Limb (tissue), 2 donors: ENCODE data around the gene HSPA1A.
"Not testable (repeated sequence)": the region's sequence is repeated elsewhere in the genome, so short reads cannot be mapped to it uniquely, and the experiment has no call there.

Experiments used
- DNase-seq, 2 donors: peaks; one replicate each; pipeline ENCODE4 v3.0.0-alpha.2; 2016; ENCODE audit errors: extremely low spot score in 2 of 2

HSPA1A gene

DNA sequence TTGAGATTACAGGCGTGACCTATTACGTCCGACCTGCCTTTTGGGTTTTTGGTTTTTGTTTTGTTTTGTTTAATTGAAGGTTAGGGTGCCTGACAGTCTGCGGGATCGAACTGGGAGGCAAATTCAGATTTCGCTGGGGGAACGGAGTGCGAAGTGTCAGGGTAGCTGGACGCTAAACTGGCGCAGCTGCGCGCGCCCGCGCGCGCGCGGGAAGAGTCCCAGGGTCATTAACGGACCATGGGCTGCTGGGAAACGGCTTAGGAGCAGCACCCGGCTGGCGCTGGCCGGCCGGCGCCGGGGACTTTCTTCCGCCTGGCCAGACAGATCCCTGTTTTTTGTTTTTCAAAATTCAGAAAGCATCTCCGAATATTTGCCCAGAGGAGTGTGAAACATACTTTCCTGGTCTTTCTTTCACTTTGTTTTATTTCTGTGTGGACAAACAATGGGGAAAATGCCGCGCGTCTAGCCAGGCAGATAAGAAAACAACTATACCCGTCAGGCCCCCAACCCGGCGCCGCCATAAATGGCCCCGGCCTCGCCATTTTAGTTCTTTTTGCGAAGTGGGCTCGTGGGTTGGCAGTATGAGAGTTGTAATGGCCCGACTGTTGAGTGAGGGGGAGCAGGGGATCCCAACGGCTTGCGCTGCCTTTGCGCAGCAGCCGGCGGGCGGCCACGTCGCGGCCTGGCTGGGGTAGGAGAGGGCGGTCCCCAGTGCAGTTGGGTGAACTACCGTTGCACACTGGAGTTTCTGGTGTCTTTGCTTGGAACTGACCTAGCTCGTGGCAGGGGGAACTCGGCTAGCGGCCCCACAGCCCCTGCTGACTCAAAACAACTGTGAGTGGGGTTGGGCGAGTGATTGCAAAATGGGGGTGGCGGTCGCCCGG, 19.3 kb downstream of the HSPA1A start:
- DNase-seq: peak; percentile 90 to 92

DNA sequence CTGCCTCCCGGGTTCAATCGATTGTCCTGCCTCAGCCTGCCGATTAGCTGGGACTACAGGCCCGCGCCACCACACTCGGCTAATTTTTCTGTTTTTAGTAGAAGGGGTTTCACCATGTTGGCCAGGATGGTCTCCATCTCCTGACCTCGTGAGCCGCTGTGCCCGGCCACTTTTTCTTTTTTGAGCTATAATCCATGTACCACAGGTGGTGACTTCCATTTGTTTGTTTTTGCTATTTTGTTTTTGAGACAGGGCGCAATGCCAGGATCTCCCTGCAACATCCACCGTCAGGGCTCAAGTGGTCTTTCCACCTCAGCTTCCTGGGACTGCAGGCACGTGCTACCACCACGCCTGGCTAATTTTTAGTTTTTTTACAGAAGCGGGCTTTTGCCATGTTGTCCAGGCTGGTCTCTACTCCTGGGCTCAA, 20.7 kb downstream of the HSPA1A start:
- DNase-seq: no peak

DNA sequence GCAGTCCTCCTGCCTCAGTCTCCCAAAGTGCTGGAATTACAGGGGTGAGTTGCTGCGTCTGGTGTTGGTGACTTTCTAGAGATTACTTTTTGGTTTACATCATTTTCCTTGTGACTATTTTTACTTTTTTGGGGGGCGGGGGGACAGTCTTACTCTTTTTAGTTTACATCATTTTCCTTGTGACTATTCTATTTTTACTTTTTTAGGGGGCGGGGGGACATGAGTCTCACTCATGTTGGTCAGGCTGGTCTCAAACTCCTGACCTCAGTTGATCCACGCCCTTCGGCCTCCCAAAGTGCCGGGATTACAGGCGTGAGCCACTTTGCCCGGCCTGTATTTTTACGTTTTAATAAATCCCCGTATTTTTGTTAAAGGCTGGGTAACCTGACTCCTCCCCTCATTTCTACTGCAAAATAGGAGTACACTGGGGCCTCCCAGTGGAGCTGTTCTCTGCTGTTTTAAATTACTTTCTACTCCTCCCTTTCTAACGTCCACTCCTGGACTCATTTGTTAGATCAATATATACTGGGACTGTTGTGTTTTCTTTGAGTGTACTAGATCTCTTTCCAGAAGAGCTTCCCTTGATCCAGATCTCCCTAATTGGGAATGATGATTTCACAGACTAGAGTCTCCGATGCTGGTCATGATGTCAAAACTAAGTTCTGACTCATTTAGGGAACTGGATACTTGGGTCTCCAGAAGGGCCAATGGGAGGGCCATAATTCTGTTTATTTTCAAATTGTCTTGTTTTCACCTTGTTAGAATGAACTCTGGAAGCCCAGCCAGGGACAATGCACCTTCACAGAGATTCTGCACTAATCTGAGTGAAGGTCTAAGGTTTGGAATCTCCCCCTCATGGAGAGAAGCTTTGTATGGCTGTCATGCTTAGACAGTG, 21.4 kb downstream of the HSPA1A start:
- DNase-seq: no peak

DNA sequence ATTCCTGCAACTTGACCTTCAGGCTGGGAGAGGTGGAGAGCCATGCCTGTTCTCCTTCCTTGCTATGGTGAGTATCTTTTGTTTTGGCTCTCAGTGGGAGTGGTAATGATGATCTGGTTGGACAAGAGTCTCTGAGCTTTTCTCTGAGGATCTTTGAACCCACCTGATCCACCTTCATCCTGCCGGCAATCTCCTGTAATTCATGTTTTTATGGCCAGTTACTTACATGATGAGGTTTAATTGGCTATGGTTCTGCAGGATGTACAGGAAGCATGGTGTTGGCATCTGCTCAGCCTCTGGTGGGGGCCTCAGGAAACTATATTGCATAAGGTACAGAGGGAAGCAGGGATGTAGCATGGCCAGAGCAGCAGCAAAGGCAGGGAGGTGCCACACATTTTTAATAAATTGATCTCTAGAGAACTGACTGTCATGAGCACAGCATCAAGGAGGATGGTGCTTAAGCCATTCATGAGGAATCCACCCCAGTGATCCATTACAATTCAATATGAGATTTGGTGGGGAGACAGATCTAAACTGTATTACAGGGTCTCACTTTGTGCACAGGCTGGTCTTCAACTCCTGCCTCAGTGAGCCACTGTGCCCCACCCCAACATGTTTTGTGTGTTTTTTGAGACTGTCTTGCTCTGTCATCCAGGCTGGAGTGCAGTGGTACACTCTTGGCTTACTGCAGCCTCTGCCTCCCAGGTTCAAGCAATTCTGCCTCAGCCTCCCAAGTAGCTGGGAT, 22.2 kb downstream of the HSPA1A start:
- no peak for DNase-seq

DNA sequence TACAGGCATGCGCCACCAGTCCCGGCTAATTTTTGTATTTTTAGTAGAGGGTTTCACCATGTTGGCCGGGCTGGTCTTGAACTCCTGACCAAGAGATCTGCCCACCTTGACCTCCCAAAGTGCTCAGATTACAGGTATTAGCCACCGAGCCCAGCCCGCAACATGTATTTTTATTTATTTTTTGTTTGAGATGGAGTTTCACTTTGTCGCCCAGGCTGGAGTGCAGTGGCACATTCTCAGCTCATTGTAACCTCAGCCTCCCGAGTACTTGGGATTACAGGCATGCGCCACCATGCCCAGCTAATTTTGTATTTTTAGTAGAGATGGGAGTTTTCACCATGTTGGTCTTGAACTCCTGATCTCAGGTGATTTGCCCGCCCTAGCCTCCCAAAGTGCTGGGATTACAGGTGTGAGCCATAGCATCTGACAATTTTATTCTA, 22.8 kb downstream of the HSPA1A start:
- not testable (repeated sequence) for DNase-seq

DNA sequence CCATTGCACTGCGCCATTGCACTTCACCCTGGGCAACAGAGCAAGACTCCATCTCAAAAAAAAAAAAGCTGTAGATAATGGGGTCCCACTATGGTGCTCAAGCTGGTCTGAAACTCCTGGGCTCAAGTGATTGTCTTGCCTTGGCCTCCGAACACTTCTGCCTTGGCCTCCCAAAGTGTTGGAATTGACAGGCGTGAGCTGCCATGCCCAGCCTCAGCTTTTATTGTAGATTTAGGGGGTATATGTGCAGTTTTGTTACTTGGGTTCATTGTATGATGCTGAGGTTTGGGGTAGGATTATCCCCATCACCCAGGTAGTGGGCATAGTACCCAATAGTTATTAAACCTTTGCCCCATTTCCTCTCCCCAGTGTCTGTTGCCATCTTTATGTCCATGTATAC, 23.6 kb downstream of the HSPA1A start:
- DNase-seq: no peak

DNA sequence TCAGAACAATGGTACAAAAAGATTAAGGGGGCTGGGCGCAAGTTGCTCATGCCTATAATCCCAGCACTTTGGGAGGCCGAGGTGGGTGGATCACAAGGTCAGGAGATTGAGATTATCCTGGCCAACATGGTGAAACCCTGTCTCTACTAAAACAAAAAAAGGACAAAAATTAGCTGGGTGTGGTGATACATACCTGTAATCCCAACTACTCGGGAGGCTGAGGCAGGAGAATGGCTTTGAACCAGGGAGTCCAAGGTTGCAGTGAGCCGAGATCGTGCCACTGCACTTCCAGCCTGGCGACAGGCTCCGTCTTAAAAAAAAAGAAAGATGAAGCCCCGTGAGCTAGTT, 24.4 kb downstream of the HSPA1A start:
- not testable (repeated sequence) for DNase-seq

DNA sequence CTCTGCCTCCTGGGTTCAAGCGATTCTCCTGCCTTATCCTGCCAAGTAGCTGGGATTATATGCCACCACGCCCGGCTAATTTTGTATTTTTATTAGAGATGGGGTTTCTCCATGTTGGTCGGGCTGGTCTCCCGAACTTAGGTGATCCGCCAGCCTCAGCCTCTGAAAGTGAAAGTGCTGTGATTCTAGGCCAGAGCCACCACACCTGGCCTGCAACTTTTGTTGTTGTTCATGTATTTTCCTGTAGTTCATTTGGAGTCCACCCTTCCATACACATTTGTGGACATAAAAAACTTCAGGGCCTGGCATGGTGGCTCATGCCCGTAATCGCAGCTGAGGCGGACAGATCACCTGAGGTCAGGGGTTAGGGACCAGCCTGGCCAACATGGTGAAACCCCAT, 26.7 kb downstream of the HSPA1A start:
- DNase-seq: no peak

DNA sequence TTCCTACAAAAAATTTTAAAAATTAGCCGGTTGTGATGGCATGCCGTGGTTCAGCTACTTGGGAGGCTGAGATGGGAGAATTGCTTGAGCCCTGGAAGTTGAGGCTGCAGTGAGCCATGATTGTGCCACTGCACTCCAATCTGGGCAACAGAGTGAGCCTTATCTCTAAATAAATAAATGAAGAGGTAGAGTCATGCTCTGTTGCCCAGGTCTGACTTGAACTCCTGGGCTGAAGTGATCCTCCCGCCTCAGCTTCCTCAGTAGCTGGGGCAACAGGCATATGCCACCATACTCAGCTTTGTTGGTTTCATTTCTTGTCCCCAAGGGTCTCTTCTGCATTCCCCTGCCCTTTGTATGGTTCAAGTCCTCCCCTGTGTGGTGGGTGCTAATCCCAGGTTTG, 29.2 kb downstream of the HSPA1A start:
- no peak for DNase-seq

DNA sequence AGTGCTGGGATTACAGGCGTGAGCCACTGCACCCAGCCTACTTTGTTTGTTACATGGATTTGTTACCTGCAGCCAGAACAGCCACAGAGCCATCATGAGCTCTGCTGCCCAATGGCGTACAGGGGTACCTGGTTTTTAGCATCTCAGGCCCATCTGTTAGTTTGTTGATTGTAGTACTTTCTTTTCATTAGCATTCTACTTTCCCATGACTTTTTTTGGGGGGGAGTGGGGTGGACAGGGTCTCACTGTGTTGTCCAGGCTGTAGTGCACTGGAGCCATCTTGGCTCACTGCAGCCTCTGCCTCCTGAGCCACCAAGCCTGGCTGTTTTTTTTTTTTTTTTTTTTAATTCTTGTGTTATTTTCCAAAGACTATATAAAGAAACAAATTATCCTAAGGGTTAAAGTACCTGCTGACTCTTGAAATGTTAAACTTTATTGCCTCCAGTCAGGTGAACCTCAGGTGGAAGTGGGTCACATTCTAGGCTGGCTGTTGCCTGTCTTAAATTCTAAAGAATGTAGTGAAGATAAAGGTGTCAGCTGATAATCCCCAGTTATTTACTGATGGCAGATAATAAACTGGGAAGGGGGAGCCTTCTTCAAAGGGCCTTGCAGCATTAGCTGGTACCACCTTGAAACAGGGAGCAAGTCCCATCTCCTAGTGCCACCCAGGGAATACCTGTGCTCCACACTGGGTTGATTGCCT, 32.1 kb downstream of the HSPA1A start:
- DNase-seq: no peak

DNA sequence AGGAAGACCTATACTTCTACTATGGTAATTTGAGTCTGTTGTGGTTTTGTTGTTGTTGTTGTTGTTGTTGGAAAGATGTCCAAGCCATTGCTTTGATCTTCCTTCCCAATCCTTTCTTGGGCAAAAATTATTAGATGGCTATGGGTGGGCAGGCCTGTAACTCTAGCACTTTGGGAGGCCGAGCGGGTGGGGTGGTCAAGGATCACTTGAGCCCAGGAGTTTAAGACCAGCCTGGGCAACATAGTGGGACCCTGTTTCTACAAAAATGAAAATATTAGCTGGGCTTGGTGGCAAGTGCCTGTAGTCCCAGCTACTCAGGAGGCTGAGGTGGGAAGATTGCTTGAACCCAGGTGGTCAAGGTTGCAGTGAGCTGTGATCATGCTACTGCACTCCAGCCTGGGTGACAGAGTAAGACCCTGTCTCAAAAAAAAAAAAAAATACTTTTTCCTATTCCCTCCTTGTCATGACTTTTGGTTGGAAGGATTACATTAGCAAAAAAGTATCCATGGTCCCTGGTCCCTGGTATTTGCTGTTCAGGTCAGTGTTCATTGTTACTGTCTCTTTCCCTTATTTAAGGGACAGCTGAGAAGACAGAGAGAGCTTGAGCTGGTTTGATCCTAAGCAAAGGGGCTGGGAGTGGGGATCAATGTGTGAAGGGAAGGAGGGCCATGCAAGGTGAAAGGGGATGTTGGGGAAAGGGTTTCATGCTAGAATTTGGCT, 35.6 kb downstream of the HSPA1A start:
- no peak for DNase-seq

DNA sequence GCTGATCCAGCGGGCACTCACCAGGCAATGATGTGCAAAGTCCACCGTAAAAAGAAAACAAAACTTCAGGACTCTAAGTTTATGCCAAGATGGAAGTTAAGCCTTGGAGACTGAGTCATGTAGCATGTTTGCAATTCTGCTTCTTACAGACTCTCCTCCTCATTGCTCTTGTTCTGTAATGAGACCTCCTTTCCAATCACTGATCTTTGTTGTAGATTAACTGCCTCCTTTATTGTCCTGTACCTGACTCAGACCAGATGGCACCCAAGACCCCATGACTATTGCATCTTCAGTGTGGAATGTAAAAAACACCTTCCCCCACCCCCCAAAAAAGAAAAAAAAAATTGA, 36.1 kb downstream of the HSPA1A start:
- no peak for DNase-seq

DNA sequence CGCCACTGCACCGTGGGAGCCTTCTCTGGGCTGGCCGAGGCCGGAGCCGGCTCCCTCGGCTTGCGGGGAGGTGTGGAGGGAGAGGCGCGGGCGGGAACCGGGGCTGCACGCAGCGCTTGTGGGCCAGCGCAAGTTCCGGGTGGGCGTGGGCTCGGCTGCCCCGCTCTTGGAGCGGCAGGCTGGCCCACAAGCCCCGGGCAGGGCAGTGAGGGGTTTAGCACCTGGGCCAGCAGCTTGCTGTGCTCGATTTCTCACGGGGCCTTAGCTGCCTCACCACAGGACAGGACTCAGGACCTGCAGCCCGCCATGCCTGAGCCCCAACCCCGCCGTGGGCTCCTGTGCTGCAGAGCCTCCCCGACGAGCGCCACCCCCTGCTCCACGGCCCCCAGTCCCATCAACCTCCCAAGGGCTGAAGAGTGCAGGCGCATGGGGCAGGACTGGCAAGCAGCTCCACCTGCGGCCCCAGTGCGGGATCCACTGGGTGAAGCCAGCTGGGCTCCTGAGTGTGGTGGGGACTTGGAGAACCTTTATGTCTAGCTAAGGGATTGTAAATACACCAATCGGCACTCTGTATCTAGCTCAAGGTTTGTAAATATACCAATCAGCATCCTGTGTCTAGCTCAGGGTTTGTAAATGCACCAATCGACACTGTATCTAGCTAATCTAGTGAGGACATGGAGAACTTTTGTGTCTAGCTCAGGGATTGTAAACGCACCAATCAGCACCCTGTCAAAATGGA, 36.8 kb downstream of the HSPA1A start:
- DNase-seq: not testable (repeated sequence)

DNA sequence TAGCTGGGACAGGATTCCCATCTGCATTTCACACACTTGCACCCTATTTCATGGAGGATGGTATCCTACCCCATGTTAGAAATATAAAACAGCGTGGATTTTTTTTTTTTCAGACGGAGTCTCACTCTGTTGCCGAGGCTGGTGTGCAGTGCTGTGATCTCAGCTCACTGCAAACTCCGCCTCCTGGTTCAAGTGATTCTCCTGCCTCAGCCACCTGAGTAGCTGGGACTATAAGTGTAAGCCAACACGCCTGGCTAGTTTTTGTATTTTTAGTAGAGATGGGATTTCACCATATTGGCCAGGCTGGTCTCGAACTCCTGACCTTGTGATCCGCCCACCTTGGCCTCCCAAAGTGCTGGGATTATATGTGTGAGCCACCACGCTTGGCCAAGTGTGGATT, 42.4 kb downstream of the HSPA1A start:
- DNase-seq: not testable (repeated sequence)

DNA sequence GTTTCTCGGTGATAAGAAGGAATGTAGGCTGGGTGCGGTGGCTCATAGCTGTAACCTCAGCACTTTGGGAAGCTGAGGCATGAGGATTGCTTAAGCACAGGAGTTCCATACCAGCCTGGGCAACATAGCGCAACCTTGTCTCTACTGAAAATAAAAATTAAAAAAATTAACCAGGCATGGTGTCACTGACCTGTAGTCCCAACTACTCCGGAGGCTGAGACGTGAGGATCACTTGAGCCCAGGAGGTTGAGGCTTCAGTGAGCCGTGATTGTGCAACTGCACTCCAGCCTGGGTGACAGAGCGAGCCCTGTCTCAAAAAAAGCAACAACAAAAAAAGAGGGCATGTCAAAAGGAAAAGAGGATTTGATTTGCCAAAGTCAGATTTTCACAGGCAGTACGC, 43.4 kb downstream of the HSPA1A start:
- DNase-seq: no peak

DNA sequence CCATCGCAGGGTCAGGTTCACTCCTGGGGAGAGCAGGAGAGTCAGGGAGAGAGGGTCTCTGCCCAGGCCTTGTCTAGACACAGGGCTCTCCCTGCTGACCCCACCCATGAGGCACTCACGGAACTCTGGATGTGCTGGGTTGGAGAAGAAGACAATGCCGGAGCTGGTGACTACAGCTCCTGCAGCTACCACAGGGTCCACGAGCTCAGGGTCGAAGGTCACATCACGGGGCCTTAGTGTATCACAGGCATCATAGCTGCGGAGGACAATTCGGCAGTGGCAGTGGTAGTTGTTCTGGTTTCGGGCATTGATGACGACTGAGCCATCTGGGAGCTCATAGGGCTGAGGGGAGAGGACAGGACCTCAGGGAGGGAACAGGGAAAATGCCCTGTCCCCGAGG, 44.6 kb downstream of the HSPA1A start:
- DNase-seq: no peak

DNA sequence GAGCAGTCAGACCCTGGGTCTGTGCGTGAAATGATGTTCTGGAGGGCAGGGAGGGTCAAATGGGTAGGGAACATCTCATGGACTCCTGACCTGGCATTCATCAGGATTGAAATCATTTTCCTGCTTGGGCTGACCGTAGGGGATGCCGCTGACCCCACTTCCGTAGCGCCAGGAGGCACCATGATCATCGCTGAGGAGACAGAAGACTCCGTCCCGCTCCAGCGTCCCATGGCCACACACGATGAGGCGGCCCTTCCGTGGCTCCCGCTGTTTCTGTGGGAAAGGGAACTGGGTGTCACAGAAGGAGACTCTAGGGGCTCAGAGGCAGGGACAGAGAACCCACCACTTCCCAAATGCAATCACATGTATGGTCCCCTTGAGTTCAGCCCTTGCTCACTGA, 45.0 kb downstream of the HSPA1A start:
- no peak for DNase-seq

DNA sequence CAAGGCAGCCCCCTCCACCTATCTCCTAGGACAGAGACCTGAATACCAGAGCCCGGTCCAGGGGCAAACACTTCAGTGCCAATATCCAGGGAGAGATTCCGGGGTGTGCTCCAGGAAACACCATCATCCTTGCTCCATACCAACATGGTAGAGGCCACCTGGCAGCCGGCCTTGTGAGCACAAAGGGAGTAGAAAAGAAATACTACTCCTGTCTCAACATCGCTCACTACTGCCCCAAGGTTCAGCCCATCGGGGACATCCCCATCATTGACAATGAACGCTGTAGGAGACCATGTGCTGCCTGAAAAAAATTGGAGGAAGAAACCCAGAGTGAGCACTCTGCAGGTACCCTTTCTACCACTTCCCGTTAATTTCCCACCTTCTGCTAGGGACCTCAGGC, 45.8 kb downstream of the HSPA1A start:
- no peak for DNase-seq

DNA sequence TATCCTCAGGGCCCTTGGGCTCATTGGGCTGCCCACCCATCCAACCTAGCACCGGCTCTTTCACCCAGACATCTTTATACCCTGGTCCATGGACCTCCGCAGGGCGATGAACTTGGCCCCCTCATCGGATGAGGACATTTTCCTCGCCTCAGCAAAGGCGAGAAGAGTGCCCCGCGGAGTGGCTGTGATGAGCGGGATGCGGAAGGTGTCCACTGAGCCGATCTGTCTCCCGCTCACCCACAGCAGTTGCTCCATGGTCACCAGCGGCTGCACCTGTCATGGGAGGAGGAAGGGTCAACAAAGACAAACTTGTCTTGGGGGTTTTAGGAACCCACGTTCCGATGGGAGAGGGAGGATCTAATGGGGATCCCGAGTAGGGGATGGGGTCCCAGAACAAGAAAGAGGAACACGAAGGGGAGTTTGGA, 46.6 kb downstream of the HSPA1A start:
- no peak for DNase-seq
